Measurements from ENCODE around the gene IFT74.

Gene IFT74

GRCh38 chr9:27042476-27042875 is 86.3 kb downstream of the IFT74 start:
- Histone ChIP-seq H3K27me3 (replicated peaks; ENCODE audit: control insufficient read depth, insufficient read depth, low read length) (no peaks in the 10 kb centered on the region), H3K4me1 (ENCODE audit: control insufficient read depth, insufficient read depth, low read length) (no peaks in the 10 kb centered on the region), H3K36me3 (ENCODE audit: control insufficient read depth, insufficient read depth, low read length, severe bottlenecking) (peaks cover 5% of the 10 kb centered on the region), H3K4me3 (ENCODE audit: low read length) (no peak overlapping the region), H3K9ac (ENCODE audit: low read length) (no peak overlapping the region), H3K9me3 (ENCODE audit: control insufficient read depth, low read length) (no peaks in the 10 kb centered on the region)
- no peak for DNase-seq (ENCODE audit: low read depth)

- DNase-seq (ENCODE audit: low read depth): no peak
- Histone ChIP-seq H3K9ac (ENCODE audit: low read length) (no peak overlapping the region), H3K9me3 (ENCODE audit: control insufficient read depth, low read length) (no peaks in the 10 kb centered on the region), H3K36me3 (ENCODE audit: control insufficient read depth, insufficient read depth, low read length, severe bottlenecking) (peaks cover 5% of the 10 kb centered on the region), H3K4me3 (ENCODE audit: low read length) (no peak overlapping the region), H3K27me3 (replicated peaks; ENCODE audit: control insufficient read depth, insufficient read depth, low read length) (no peaks in the 10 kb centered on the region), H3K4me1 (ENCODE audit: control insufficient read depth, insufficient read depth, low read length) (no peaks in the 10 kb centered on the region)
These were observed 87.0 kb downstream of the IFT74 start for GRCh38 chr9:27043176-27043575.

GRCh38 chr9:27047136-27047535 is 90.9 kb downstream of the IFT74 start:
- Histone ChIP-seq H3K9me3 (ENCODE audit: control insufficient read depth, low read length) (no peaks in the 10 kb centered on the region), H3K4me3 (ENCODE audit: low read length) (no peak overlapping the region), H3K36me3 (ENCODE audit: control insufficient read depth, insufficient read depth, low read length, severe bottlenecking) (peaks cover 17% of the 10 kb centered on the region), H3K9ac (ENCODE audit: low read length) (no peak overlapping the region), H3K4me1 (ENCODE audit: control insufficient read depth, insufficient read depth, low read length) (peaks cover 3% of the 10 kb centered on the region), H3K27me3 (replicated peaks; ENCODE audit: control insufficient read depth, insufficient read depth, low read length) (no peaks in the 10 kb centered on the region)
- DNase-seq (ENCODE audit: low read depth): no peak

- H3K9me3 ChIP-seq (ENCODE audit: control insufficient read depth, low read length): no peaks in the 10 kb centered on the region
- DNase-seq (ENCODE audit: low read depth): peak; percentile 26
- no peak overlapping the region for H3K4me3 ChIP-seq (ENCODE audit: low read length)
- no peaks in the 10 kb centered on the region for H3K27me3 ChIP-seq (replicated peaks; ENCODE audit: control insufficient read depth, insufficient read depth, low read length)
- peaks cover 11% of the 10 kb centered on the region for H3K4me1 ChIP-seq (ENCODE audit: control insufficient read depth, insufficient read depth, low read length)
- H3K9ac ChIP-seq (ENCODE audit: low read length): no peak overlapping the region
- H3K36me3 ChIP-seq (ENCODE audit: control insufficient read depth, insufficient read depth, low read length, severe bottlenecking): peaks cover 17% of the 10 kb centered on the region
These were observed 97.3 kb downstream of the IFT74 start for GRCh38 chr9:27053369-27054022.

- Histone ChIP-seq H3K9ac (ENCODE audit: low read length) (no peak overlapping the region), H3K4me1 (ENCODE audit: control insufficient read depth, insufficient read depth, low read length) (peaks cover 11% of the 10 kb centered on the region), H3K9me3 (ENCODE audit: control insufficient read depth, low read length) (no peaks in the 10 kb centered on the region), H3K36me3 (ENCODE audit: control insufficient read depth, insufficient read depth, low read length, severe bottlenecking) (peaks cover 11% of the 10 kb centered on the region), H3K27me3 (replicated peaks; ENCODE audit: control insufficient read depth, insufficient read depth, low read length) (no peaks in the 10 kb centered on the region), H3K4me3 (ENCODE audit: low read length) (no peak overlapping the region)
- DNase-seq (ENCODE audit: low read depth): no peak
These were observed 97.9 kb downstream of the IFT74 start for GRCh38 chr9:27054125-27054524.

GRCh38 chr9:27054841-27055240 is 98.6 kb downstream of the IFT74 start:
- H3K9me3 ChIP-seq (ENCODE audit: control insufficient read depth, low read length): no peaks in the 10 kb centered on the region
- H3K4me1 ChIP-seq (ENCODE audit: control insufficient read depth, insufficient read depth, low read length): peaks cover 7% of the 10 kb centered on the region
- H3K36me3 ChIP-seq (ENCODE audit: control insufficient read depth, insufficient read depth, low read length, severe bottlenecking): peaks cover 8% of the 10 kb centered on the region
- H3K4me3 ChIP-seq (ENCODE audit: low read length): no peak overlapping the region
- no peak overlapping the region for H3K9ac ChIP-seq (ENCODE audit: low read length)
- no peaks in the 10 kb centered on the region for H3K27me3 ChIP-seq (replicated peaks; ENCODE audit: control insufficient read depth, insufficient read depth, low read length)
- no peak for DNase-seq (ENCODE audit: low read depth)

- Histone ChIP-seq H3K9ac (ENCODE audit: low read length) (no peak overlapping the region), H3K36me3 (ENCODE audit: control insufficient read depth, insufficient read depth, low read length, severe bottlenecking) (peaks cover 8% of the 10 kb centered on the region), H3K27me3 (replicated peaks; ENCODE audit: control insufficient read depth, insufficient read depth, low read length) (no peaks in the 10 kb centered on the region), H3K9me3 (ENCODE audit: control insufficient read depth, low read length) (no peaks in the 10 kb centered on the region), H3K4me1 (ENCODE audit: control insufficient read depth, insufficient read depth, low read length) (peaks cover 7% of the 10 kb centered on the region), H3K4me3 (ENCODE audit: low read length) (no peak overlapping the region)
- no peak for DNase-seq (ENCODE audit: low read depth)
These were observed 103.2 kb downstream of the IFT74 start for GRCh38 chr9:27059412-27059811.

GRCh38 chr9:27059907-27060306 is 103.7 kb downstream of the IFT74 start:
- DNase-seq (ENCODE audit: low read depth): no peak
- Histone ChIP-seq H3K4me1 (ENCODE audit: control insufficient read depth, insufficient read depth, low read length) (peaks cover 2% of the 10 kb centered on the region), H3K9me3 (ENCODE audit: control insufficient read depth, low read length) (no peaks in the 10 kb centered on the region)

GRCh38 chr9:27065288-27065687 is 109.1 kb downstream of the IFT74 start:
- DNase-seq (ENCODE audit: low read depth): no peak
- no peaks in the 10 kb centered on the region for H3K36me3 ChIP-seq (ENCODE audit: control insufficient read depth, insufficient read depth, low read length, severe bottlenecking)
- H3K27me3 ChIP-seq (replicated peaks; ENCODE audit: control insufficient read depth, insufficient read depth, low read length): no peaks in the 10 kb centered on the region
- H3K9me3 ChIP-seq (ENCODE audit: control insufficient read depth, low read length): no peaks in the 10 kb centered on the region
- no peaks in the 10 kb centered on the region for H3K4me1 ChIP-seq (ENCODE audit: control insufficient read depth, insufficient read depth, low read length)
- no peak overlapping the region for H3K4me3 ChIP-seq (ENCODE audit: low read length)
- H3K9ac ChIP-seq (ENCODE audit: low read length): no peak overlapping the region

More at GRCh38 chr9:27059907-27060306, 103.7 kb downstream of the IFT74 start:
- Histone ChIP-seq H3K9ac (ENCODE audit: low read length) (no peak overlapping the region), H3K36me3 (ENCODE audit: control insufficient read depth, insufficient read depth, low read length, severe bottlenecking) (peaks cover 8% of the 10 kb centered on the region), H3K4me3 (ENCODE audit: low read length) (no peak overlapping the region), H3K27me3 (replicated peaks; ENCODE audit: control insufficient read depth, insufficient read depth, low read length) (no peaks in the 10 kb centered on the region)

- Histone ChIP-seq H3K9ac (ENCODE audit: low read length) (no peak overlapping the region), H3K4me1 (ENCODE audit: control insufficient read depth, insufficient read depth, low read length) (no peaks in the 10 kb centered on the region), H3K36me3 (ENCODE audit: control insufficient read depth, insufficient read depth, low read length, severe bottlenecking) (peaks cover 4% of the 10 kb centered on the region), H3K27me3 (replicated peaks; ENCODE audit: control insufficient read depth, insufficient read depth, low read length) (no peaks in the 10 kb centered on the region), H3K9me3 (ENCODE audit: control insufficient read depth, low read length) (no peaks in the 10 kb centered on the region), H3K4me3 (ENCODE audit: low read length) (no peak overlapping the region)
- DNase-seq (ENCODE audit: low read depth): no peak
These were observed 117.9 kb downstream of the IFT74 start for GRCh38 chr9:27073841-27074728.

- H3K9me3 ChIP-seq (ENCODE audit: control insufficient read depth, low read length): no peaks in the 10 kb centered on the region
- peaks cover 6% of the 10 kb centered on the region for H3K36me3 ChIP-seq (ENCODE audit: control insufficient read depth, insufficient read depth, low read length, severe bottlenecking)
- H3K9ac ChIP-seq (ENCODE audit: low read length): no peak overlapping the region
- no peaks in the 10 kb centered on the region for H3K4me1 ChIP-seq (ENCODE audit: control insufficient read depth, insufficient read depth, low read length)
- no peaks in the 10 kb centered on the region for H3K27me3 ChIP-seq (replicated peaks; ENCODE audit: control insufficient read depth, insufficient read depth, low read length)
- no peak for DNase-seq (ENCODE audit: low read depth)
- H3K4me3 ChIP-seq (ENCODE audit: low read length): no peak overlapping the region
These were observed 122.5 kb downstream of the IFT74 start for GRCh38 chr9:27078685-27079084.

Measured in adipocyte (in vitro differentiated cells).